Right kidney (tissue), 1 donor: ENCODE results near the gene PAK4.
"Not testable (repeated sequence)": the region's sequence is repeated elsewhere in the genome, so short reads cannot be mapped to it uniquely, and the experiment has no call there.

Source experiments
- DNase-seq: peaks from one replicate; pipeline ENCODE4 v3.0.0-alpha.2; 2016

Gene PAK4

GRCh38 chr19:39130337-39131254 lies 5.0 kb downstream of the PAK4 start:
- DNase-seq, result no peak

- DNase-seq, result no peak
Measured at GRCh38 chr19:39131255-39131755, 5.7 kb downstream of the PAK4 start.

- no peak for DNase-seq
Measured at GRCh38 chr19:39132344-39132969, 6.9 kb downstream of the PAK4 start.

- peak; percentile 52 for DNase-seq
Measured at GRCh38 chr19:39133431-39134270, 8.1 kb downstream of the PAK4 start.

GRCh38 chr19:39135701-39136100 lies 10.1 kb downstream of the PAK4 start:
- no peak for DNase-seq

- DNase-seq, result no peak
Measured at GRCh38 chr19:39136225-39136940, 10.8 kb downstream of the PAK4 start.

- DNase-seq, result no peak
Measured at GRCh38 chr19:39137131-39137530, 11.5 kb downstream of the PAK4 start.

- DNase-seq, result no peak
Measured at GRCh38 chr19:39138221-39139211, 12.9 kb downstream of the PAK4 start.

GRCh38 chr19:39139305-39139874 lies 13.8 kb downstream of the PAK4 start:
- no peak for DNase-seq

- no peak for DNase-seq
Measured at GRCh38 chr19:39139971-39140453, 14.4 kb downstream of the PAK4 start.

- DNase-seq, result no peak
Measured at GRCh38 chr19:39140594-39140993, 15.0 kb downstream of the PAK4 start.

- DNase-seq, result no peak
Measured at GRCh38 chr19:39141929-39142328, 16.3 kb downstream of the PAK4 start.

- no peak for DNase-seq
Measured at GRCh38 chr19:39142630-39143029, 17.0 kb downstream of the PAK4 start.

- DNase-seq, result not testable (repeated sequence)
Measured at GRCh38 chr19:39143757-39144289, 18.2 kb downstream of the PAK4 start.

GRCh38 chr19:39144290-39145071 lies 18.9 kb downstream of the PAK4 start:
- peak; percentile 41 for DNase-seq

GRCh38 chr19:39145180-39145953 lies 19.8 kb downstream of the PAK4 start:
- peak; percentile 60 for DNase-seq

GRCh38 chr19:39146091-39146490 lies 20.5 kb downstream of the PAK4 start:
- no peak for DNase-seq
